ENCODE results near the gene SLCO3A1. TPM values are rescaled to one million over a fixed set of nuclear protein-coding genes. Genes with fewer than 3 reads are reported as not detected.

SLCO3A1 gene
- total RNA-seq, 4 donors from 2014 or later = 10.9 to 18.1 (median 14.2) TPM

- 98% methylated on average over 6 of the region's 7 CpGs; no CpG with 5 or more reads in 1 of the 2 donors for WGBS, 2 donors
- Histone ChIP-seq H3K27ac (no peak overlapping the region), H3K4me1 (peaks cover 7 to 47% (median 12%) of the 10 kb centered on the region in 3 donors), H3K9me3 (no peaks in the 10 kb centered on the region), H3K36me3 (peaks cover 0 to 6% (median 0%) of the 10 kb centered on the region in 3 donors), H3K4me3 (no peak overlapping the region), H3K27me3 (no peaks in the 10 kb centered on the region)
- no peak for DNase-seq
- intact Hi-C loops (cut with DNase I) = no loop called here
- TF ChIP-seq POLR2A (IDR thresholded peaks at IDR 0.05) = no peak
- TF ChIP-seq, protein P1, sequence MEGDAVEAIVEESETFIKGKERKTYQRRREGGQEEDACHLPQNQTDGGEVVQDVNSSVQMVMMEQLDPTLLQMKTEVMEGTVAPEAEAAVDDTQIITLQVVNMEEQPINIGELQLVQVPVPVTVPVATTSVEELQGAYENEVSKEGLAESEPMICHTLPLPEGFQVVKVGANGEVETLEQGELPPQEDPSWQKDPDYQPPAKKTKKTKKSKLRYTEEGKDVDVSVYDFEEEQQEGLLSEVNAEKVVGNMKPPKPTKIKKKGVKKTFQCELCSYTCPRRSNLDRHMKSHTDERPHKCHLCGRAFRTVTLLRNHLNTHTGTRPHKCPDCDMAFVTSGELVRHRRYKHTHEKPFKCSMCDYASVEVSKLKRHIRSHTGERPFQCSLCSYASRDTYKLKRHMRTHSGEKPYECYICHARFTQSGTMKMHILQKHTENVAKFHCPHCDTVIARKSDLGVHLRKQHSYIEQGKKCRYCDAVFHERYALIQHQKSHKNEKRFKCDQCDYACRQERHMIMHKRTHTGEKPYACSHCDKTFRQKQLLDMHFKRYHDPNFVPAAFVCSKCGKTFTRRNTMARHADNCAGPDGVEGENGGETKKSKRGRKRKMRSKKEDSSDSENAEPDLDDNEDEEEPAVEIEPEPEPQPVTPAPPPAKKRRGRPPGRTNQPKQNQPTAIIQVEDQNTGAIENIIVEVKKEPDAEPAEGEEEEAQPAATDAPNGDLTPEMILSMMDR (IDR thresholded peaks at IDR 0.05) = no peak
Measured at GRCh38 chr15:91909574-91909973, 56.1 kb downstream of the SLCO3A1 start.

- no peaks in the 10 kb centered on the region for H3K9me3 ChIP-seq
- H3K36me3 ChIP-seq = peaks cover 0 to 19% (median 0%) of the 10 kb centered on the region in 3 donors
- 80 to 90% methylated on average over 7 of the region's 7 CpGs for WGBS, 2 donors
- intact Hi-C loops (cut with DNase I) = no loop called here
- no peaks in the 10 kb centered on the region for H3K27me3 ChIP-seq
- H3K4me3 ChIP-seq = no peak overlapping the region
- TF ChIP-seq POLR2A (IDR thresholded peaks at IDR 0.05) = no peak
- TF ChIP-seq, protein P1 (IDR thresholded peaks at IDR 0.05) = no peak
- no peak for DNase-seq
- H3K4me1 ChIP-seq = peaks cover 7 to 46% (median 12%) of the 10 kb centered on the region in 3 donors
- no peak overlapping the region for H3K27ac ChIP-seq
Measured at GRCh38 chr15:91911844-91912243, 58.3 kb downstream of the SLCO3A1 start.

GRCh38 chr15:91912336-91912735 is 58.8 kb downstream of the SLCO3A1 start:
- H3K27ac ChIP-seq = peak overlapping the region in 1 of 4 donors; percentile 6
- peaks cover 0 to 24% (median 0%) of the 10 kb centered on the region in 3 donors for H3K36me3 ChIP-seq
- WGBS, 2 donors = 60 to 68% methylated on average over 4 of the region's 4 CpGs
- DNase-seq = no peak
- no peak for TF ChIP-seq POLR2A (IDR thresholded peaks at IDR 0.05)
- TF ChIP-seq, protein P1 (IDR thresholded peaks at IDR 0.05) = no peak
- H3K4me1 ChIP-seq = peaks cover 7 to 42% (median 12%) of the 10 kb centered on the region in 3 donors
- no peaks in the 10 kb centered on the region for H3K27me3 ChIP-seq
- no peak overlapping the region for H3K4me3 ChIP-seq
- H3K9me3 ChIP-seq = no peaks in the 10 kb centered on the region
- intact Hi-C loops (cut with DNase I) = no loop called here

DNA sequence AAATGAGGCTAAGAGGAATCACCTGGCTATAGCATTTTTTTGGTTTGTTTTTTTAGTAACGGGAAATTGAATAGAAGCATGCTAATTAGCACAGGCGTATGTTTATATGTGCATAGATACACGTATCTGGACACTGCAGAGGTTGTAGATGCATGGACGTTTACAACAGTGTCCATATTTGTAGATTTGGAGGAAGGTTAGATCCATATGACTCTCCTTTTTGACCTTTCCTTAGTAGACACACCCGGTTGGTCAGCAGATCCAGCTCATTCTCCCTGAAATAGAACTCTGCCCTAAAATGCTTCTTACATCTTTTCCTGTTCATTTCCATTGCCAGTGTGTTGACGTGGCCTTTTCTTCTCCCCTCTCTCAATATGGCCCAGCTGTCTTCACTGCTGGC is 60.1 kb downstream of the SLCO3A1 start:
- no peaks in the 10 kb centered on the region for H3K9me3 ChIP-seq
- intact Hi-C loops (cut with DNase I) = no loop called here
- H3K4me3 ChIP-seq = no peak overlapping the region
- TF ChIP-seq, protein P1 (IDR thresholded peaks at IDR 0.05) = no peak
- TF ChIP-seq POLR2A (IDR thresholded peaks at IDR 0.05) = no peak
- peak overlapping the region in 1 of 4 donors; percentile 6 for H3K27ac ChIP-seq
- peaks cover 0 to 28% (median 0%) of the 10 kb centered on the region in 3 donors for H3K36me3 ChIP-seq
- 64 to 65% methylated on average over 6 of the region's 6 CpGs for WGBS, 2 donors
- peaks cover 0 to 35% (median 7%) of the 10 kb centered on the region in 3 donors for H3K4me1 ChIP-seq
- no peak for DNase-seq
- H3K27me3 ChIP-seq = no peaks in the 10 kb centered on the region

GRCh38 chr15:91915576-91915975 is 62.1 kb downstream of the SLCO3A1 start:
- DNase-seq = no peak
- no peak for TF ChIP-seq POLR2A (IDR thresholded peaks at IDR 0.05)
- TF ChIP-seq, protein P1 (IDR thresholded peaks at IDR 0.05) = no peak
- Histone ChIP-seq H3K27ac (no peak overlapping the region), H3K27me3 (no peaks in the 10 kb centered on the region), H3K4me1 (peaks cover 0 to 32% (median 7%) of the 10 kb centered on the region in 3 donors), H3K9me3 (no peaks in the 10 kb centered on the region), H3K4me3 (no peak overlapping the region), H3K36me3 (peaks cover 0 to 23% (median 0%) of the 10 kb centered on the region in 3 donors)
- 81 to 82% methylated on average over 10 of the region's 10 CpGs for WGBS, 2 donors
- intact Hi-C loops (cut with DNase I) = no loop called here
